HepG2 (cell line): ENCODE data around the gene ATF7IP. TPM values are rescaled to one million over a fixed set of nuclear protein-coding genes. Genes with fewer than 3 reads are reported as not detected.

ENCODE experiments used
- AHR ChIP-seq: IDR thresholded peaks from 2 replicates; pipeline ENCODE4 v1.6.1; 2018; ENCODE audit warnings: missing genetic modification reagents, missing compliant biosample characterization
- ATF7 ChIP-seq, 2 experiments: fragments of 450-650 bp in 1 of 2; sonication (generic) in 1 of 2; formaldehyde crosslinking in 1 of 2; IDR thresholded peaks; 2 replicates each; pipeline versions ENCODE4 v1.4.0 to v1.6.1; 2016 to 2020; ENCODE audit warnings: antibody characterized with exemption in 1 of 2, mild to moderate bottlenecking in 1 of 2, missing genetic modification reagents in 1 of 2
- BRF2 ChIP-seq: sonication (generic); formaldehyde crosslinking; IDR thresholded peaks from 2 replicates; pipeline ENCODE4 v1.8.1; 2022; ENCODE audit warnings: mild to moderate bottlenecking, missing genetic modification reagents
- CREB1 ChIP-seq, 2 experiments: fragments of 450-650 bp in 1 of 2; IDR thresholded peaks; 2 replicates each; pipeline ENCODE4 v1.6.1; 2016 to 2017; ENCODE audit warnings: control low read depth in 1 of 2, mild to moderate bottlenecking in 1 of 2, missing compliant biosample characterization in 1 of 2, missing genetic modification characterization in 1 of 2
- CREB3 ChIP-seq: sonication (generic); formaldehyde crosslinking; IDR thresholded peaks from 2 replicates; pipeline ENCODE4 v1.5.0; 2020; ENCODE audit warnings: missing genetic modification reagents
- FOXJ3 ChIP-seq: sonication (generic); formaldehyde crosslinking; IDR thresholded peaks from 2 replicates; pipeline ENCODE4 v1.4.0; 2020; ENCODE audit warnings: missing genetic modification reagents, mild to moderate bottlenecking, borderline replicate concordance
- HDAC2 ChIP-seq: sonication (generic); formaldehyde crosslinking; IDR thresholded peaks from 2 replicates; pipeline ENCODE4 v1.4.0; 2020; ENCODE audit warnings: missing genetic modification reagents
- MIXL1 ChIP-seq: IDR thresholded peaks from 2 replicates; pipeline ENCODE4 v1.6.1; 2016
- NFKB2 ChIP-seq: sonication (generic); formaldehyde crosslinking; IDR thresholded peaks from 2 replicates; pipeline ENCODE4 v1.4.0; 2020; ENCODE audit warnings: missing genetic modification reagents, borderline replicate concordance
- NR3C1 ChIP-seq: sonication (generic); formaldehyde crosslinking; IDR thresholded peaks from 2 replicates; pipeline ENCODE4 v1.4.0; 2020; ENCODE audit warnings: missing genetic modification reagents
- ZBTB7A ChIP-seq: sonication (generic); formaldehyde crosslinking; IDR thresholded peaks from 2 replicates; pipeline ENCODE4 v1.8.0; 2022; ENCODE audit warnings: mild to moderate bottlenecking, missing genetic modification reagents
- polyA plus RNA-seq, 8 experiments: library from polyadenylated mRNA; depleted of rRNA in 3 of 8; stranded (reverse) in 7 of 8; unstranded in 1 of 8; fragments of >200 nt; fragmentation: Illumina TruSeq in 4 of 8; extraction: Trizol in 4 of 8; gene quantifications; 2 replicates each; pipeline versions ENCODE4 v1.2.1 to v1.2.3, GENCODE V29; 2011 to 2016; ENCODE audit warnings: low read depth in 4 of 8, missing spikeins in 1 of 8, mixed read lengths in 1 of 8; ENCODE audit not compliant: insufficient read depth in 1 of 8
- total RNA-seq, 5 experiments: library from RNA; depleted of rRNA; stranded (reverse); fragments of >200 nt; fragmentation: Illumina TruSeq; extraction: Trizol; gene quantifications; 2 replicates each; pipeline ENCODE4 v1.2.3, GENCODE V29; 2016; ENCODE audit warnings: low read depth in 1 of 5
- TF ChIP-seq, protein P1 (sequence below), 2 experiments: fragments of 450-650 bp in 1 of 2; sonication (generic) in 1 of 2; formaldehyde crosslinking; IDR thresholded peaks; 2 replicates each; pipeline versions ENCODE4 v1.5.0 to v1.8.0; 2020 to 2022; ENCODE audit warnings: mild to moderate bottlenecking in 1 of 2, missing genetic modification reagents in 1 of 2
- TF ChIP-seq, protein P2 (sequence below): sonication (generic); formaldehyde crosslinking; IDR thresholded peaks from 2 replicates; pipeline ENCODE4 v1.4.0; 2020; ENCODE audit warnings: mild to moderate bottlenecking, missing genetic modification reagents
- TF ChIP-seq, protein P3 (sequence below): sonication (generic); formaldehyde crosslinking; IDR thresholded peaks from 2 replicates; pipeline ENCODE4 v1.4.0; 2020; ENCODE audit warnings: missing genetic modification reagents

ATF7IP gene
- total and polyA plus RNA-seq, 2 of the 13 experiments (the other 11 are each of a cell fraction or from before 2014, with no cell fraction given), result 1.8 to 11.8 TPM

DNA sequence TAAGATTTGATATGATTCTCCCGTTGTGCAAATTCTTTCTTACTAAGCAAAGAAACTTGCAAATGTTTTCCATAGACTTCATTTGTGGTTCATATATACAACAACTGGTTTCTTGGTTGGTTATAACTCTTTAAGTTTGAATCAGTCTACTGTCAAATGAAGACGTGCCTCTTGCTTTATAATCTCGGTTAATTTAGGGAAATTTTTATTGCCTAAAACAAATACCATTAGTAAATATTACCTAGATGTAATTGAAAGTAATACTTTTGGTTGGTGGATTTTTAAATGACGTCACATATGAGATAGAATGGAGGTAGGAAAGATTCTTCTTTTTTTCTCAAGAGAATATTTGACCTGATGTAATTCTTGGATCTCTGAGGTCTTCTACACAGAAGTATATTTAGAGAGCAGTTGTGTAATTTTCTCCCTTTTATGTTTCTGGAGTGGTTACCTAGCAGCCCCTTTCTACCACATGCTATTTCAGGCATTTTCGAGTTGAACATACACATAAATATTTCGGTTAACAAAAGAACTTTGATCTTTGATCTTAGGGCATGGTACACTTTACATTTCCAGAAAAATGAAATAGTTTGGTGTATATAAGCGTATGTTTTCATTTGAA lies 1.7 kb downstream of the ATF7IP start (continued):
- TF ChIP-seq, protein P1, sequence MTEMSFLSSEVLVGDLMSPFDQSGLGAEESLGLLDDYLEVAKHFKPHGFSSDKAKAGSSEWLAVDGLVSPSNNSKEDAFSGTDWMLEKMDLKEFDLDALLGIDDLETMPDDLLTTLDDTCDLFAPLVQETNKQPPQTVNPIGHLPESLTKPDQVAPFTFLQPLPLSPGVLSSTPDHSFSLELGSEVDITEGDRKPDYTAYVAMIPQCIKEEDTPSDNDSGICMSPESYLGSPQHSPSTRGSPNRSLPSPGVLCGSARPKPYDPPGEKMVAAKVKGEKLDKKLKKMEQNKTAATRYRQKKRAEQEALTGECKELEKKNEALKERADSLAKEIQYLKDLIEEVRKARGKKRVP (CRISPR knock-in tag; IDR thresholded peaks at IDR 0.05), result no peak
- TF ChIP-seq HDAC2 (CRISPR knock-in tag) (no peak), NFKB2 (CRISPR knock-in tag) (no peak), MIXL1 (CRISPR knock-in tag) (no peak), ATF7 (IDR thresholded peaks at IDR 0.05) (peak; percentile 92), ATF7 (CRISPR knock-in tag; IDR thresholded peaks at IDR 0.05) (no peak), AHR (CRISPR knock-in tag) (no peak), CREB3 (no peak), ZBTB7A (CRISPR knock-in tag) (no peak), NR3C1 (CRISPR knock-in tag) (no peak), CREB1 (IDR thresholded peaks at IDR 0.05) (peak; percentile 90), CREB1 (CRISPR knock-in tag; IDR thresholded peaks at IDR 0.05) (no peak), FOXJ3 (CRISPR knock-in tag) (no peak), BRF2 (CRISPR knock-in tag) (no peak)
- TF ChIP-seq, protein P2, sequence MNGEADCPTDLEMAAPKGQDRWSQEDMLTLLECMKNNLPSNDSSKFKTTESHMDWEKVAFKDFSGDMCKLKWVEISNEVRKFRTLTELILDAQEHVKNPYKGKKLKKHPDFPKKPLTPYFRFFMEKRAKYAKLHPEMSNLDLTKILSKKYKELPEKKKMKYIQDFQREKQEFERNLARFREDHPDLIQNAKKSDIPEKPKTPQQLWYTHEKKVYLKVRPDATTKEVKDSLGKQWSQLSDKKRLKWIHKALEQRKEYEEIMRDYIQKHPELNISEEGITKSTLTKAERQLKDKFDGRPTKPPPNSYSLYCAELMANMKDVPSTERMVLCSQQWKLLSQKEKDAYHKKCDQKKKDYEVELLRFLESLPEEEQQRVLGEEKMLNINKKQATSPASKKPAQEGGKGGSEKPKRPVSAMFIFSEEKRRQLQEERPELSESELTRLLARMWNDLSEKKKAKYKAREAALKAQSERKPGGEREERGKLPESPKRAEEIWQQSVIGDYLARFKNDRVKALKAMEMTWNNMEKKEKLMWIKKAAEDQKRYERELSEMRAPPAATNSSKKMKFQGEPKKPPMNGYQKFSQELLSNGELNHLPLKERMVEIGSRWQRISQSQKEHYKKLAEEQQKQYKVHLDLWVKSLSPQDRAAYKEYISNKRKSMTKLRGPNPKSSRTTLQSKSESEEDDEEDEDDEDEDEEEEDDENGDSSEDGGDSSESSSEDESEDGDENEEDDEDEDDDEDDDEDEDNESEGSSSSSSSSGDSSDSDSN, result no peak
- TF ChIP-seq, protein P3, sequence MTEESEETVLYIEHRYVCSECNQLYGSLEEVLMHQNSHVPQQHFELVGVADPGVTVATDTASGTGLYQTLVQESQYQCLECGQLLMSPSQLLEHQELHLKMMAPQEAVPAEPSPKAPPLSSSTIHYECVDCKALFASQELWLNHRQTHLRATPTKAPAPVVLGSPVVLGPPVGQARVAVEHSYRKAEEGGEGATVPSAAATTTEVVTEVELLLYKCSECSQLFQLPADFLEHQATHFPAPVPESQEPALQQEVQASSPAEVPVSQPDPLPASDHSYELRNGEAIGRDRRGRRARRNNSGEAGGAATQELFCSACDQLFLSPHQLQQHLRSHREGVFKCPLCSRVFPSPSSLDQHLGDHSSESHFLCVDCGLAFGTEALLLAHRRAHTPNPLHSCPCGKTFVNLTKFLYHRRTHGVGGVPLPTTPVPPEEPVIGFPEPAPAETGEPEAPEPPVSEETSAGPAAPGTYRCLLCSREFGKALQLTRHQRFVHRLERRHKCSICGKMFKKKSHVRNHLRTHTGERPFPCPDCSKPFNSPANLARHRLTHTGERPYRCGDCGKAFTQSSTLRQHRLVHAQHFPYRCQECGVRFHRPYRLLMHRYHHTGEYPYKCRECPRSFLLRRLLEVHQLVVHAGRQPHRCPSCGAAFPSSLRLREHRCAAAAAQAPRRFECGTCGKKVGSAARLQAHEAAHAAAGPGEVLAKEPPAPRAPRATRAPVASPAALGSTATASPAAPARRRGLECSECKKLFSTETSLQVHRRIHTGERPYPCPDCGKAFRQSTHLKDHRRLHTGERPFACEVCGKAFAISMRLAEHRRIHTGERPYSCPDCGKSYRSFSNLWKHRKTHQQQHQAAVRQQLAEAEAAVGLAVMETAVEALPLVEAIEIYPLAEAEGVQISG (CRISPR knock-in tag), result no peak
